ENCODE results near the gene HOXB2.

The HOXB2 gene

DNA sequence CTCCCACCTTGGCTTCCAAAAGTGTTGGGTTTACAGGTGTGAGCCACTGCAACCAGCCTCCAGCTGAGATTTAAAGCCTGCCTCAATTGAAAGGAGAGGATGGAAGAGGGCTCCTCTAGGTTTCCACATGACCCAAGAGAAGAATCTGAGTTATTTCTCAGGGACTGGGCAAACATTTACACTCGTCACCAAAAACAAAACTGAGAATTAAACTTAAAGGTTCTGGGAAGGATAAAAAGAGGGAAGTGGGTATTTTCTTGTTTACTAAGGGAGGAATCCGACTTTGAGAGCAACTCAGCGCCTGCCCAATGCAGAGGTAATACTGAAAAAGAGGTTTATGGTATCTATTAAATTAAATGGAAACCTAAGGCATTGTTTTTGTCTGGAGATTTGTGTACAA, 27.4 kb downstream of the HOXB2 start:
- no peak for TF ChIP-seq CSDC2 (CRISPR knock-in tag; IDR thresholded peaks at IDR 0.05)
- no peak for TF ChIP-seq ZC3H10 (CRISPR knock-in tag; IDR thresholded peaks at IDR 0.05)
- TF ChIP-seq, protein P1, sequence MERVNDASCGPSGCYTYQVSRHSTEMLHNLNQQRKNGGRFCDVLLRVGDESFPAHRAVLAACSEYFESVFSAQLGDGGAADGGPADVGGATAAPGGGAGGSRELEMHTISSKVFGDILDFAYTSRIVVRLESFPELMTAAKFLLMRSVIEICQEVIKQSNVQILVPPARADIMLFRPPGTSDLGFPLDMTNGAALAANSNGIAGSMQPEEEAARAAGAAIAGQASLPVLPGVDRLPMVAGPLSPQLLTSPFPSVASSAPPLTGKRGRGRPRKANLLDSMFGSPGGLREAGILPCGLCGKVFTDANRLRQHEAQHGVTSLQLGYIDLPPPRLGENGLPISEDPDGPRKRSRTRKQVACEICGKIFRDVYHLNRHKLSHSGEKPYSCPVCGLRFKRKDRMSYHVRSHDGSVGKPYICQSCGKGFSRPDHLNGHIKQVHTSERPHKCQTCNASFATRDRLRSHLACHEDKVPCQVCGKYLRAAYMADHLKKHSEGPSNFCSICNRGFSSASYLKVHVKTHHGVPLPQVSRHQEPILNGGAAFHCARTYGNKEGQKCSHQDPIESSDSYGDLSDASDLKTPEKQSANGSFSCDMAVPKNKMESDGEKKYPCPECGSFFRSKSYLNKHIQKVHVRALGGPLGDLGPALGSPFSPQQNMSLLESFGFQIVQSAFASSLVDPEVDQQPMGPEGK (CRISPR knock-in tag; IDR thresholded peaks at IDR 0.05; ENCODE audit: borderline replicate concordance), result no peak
- ATAC-seq, result no peak

DNA sequence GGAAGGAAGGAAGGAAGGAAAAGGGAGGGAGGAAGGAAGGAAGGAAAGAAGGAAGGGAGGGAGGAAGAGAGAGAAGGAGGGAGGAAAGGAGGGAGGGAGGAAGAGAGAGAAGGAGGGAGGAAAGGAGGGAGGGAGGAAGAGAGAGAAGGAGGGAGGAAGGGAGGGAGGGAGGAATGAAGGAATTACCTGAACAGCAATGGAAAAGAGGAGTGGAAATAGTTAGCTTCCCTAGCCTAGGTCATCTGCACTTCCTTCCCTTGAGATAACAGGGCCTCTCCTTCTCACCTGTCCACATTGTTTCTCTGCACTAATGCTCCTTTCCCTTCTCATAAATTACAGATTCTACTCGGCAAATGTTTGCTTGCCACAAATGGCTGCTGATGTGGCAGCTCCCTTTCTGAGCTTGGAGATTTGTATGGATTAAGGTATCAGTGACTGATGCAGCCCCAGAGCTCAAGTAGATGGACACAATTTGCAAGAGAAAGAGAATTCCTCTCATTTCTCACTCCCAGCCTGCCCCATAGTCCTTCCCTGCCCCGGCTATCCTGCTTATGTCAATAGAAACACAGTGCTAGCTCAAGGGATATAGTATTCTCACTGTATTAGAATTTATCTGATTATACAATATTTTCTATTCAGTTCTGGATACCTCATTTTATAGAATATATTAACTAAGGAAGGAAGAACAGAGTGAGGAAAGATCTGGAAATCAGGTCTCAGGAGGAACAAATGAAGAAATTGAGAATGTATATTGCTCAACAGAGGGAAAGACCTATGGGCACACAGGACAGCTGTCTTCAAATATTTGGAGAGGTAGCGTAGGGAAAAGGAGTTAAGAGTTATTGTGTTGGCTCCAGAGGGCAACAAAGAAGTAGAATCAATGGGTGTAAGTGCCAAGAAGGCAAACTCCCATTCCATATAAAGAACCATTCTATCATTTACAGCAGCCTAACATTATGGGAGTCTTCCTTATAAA, 28.7 kb downstream of the HOXB2 start:
- no peak for ATAC-seq
- TF ChIP-seq OSR1 (CRISPR knock-in tag; IDR thresholded peaks at IDR 0.05) (no peak), TSHZ2 (CRISPR knock-in tag; IDR thresholded peaks at IDR 0.05) (no peak), ISL1 (CRISPR knock-in tag; IDR thresholded peaks at IDR 0.05) (no peak), ZFP3 (CRISPR knock-in tag; IDR thresholded peaks at IDR 0.05) (no peak), TOX (CRISPR knock-in tag; IDR thresholded peaks at IDR 0.05; ENCODE audit: borderline replicate concordance) (no peak), ZFP30 (CRISPR knock-in tag; IDR thresholded peaks at IDR 0.05) (no peak), TCF4 (CRISPR knock-in tag; IDR thresholded peaks at IDR 0.05; ENCODE audit: borderline replicate concordance) (no peak), ESRRG (CRISPR knock-in tag; IDR thresholded peaks at IDR 0.05) (no peak), ARNTL (CRISPR knock-in tag; IDR thresholded peaks at IDR 0.05; ENCODE audit: borderline replicate concordance, low read depth) (no peak), CSDC2 (CRISPR knock-in tag; IDR thresholded peaks at IDR 0.05) (no peak), ZNF8 (CRISPR knock-in tag; IDR thresholded peaks at IDR 0.05) (no peak)
- TF ChIP-seq, protein P2, sequence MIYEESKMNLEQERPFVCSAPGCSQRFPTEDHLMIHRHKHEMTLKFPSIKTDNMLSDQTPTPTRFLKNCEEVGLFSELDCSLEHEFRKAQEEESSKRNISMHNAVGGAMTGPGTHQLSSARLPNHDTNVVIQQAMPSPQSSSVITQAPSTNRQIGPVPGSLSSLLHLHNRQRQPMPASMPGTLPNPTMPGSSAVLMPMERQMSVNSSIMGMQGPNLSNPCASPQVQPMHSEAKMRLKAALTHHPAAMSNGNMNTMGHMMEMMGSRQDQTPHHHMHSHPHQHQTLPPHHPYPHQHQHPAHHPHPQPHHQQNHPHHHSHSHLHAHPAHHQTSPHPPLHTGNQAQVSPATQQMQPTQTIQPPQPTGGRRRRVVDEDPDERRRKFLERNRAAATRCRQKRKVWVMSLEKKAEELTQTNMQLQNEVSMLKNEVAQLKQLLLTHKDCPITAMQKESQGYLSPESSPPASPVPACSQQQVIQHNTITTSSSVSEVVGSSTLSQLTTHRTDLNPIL (CRISPR knock-in tag; IDR thresholded peaks at IDR 0.05; ENCODE audit: low read depth), result no peak

DNA sequence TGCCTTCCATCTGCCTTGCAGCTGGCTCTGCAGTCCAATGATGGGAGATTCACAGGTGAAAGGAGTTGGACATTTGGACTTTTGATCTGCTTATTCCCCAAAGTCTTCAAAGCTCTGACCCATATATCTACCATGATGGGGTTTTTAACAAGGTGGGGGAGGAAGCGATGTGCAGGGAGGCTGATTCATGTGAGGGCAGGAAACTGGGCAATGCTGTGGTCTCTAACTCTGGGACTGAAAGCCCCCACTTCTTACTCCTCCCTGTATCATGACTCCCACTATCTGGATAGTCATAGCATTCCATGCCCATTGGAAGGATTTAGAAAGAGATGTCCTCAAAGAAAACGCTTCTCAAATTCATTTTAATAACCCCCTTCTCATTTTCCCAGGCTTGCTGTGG, 30.4 kb downstream of the HOXB2 start:
- no peak for TF ChIP-seq CSRNP3 (CRISPR knock-in tag; IDR thresholded peaks at IDR 0.05)
- TF ChIP-seq ZFP3 (CRISPR knock-in tag; IDR thresholded peaks at IDR 0.05), result no peak
- no peak for TF ChIP-seq PPARA (CRISPR knock-in tag; IDR thresholded peaks at IDR 0.05; ENCODE audit: borderline replicate concordance)
- TF ChIP-seq, protein P2 (CRISPR knock-in tag; IDR thresholded peaks at IDR 0.05; ENCODE audit: low read depth), result no peak
- TF ChIP-seq, protein P1 (CRISPR knock-in tag; IDR thresholded peaks at IDR 0.05; ENCODE audit: borderline replicate concordance), result no peak
- TF ChIP-seq ZNF565 (CRISPR knock-in tag; conservative IDR thresholded peaks at IDR 0.05; ENCODE audit: low read depth), result no peak
- ATAC-seq, result no peak
